ENCODE results near the gene CDH2.

Gene CDH2

GRCh38 chr18:28176948-28177827 lies at the start of gene CDH2:
Gene CDH2 (minus strand): TSS chr18:28177130. CDS start chr18:28177022, 108 bp downstream.
- peak within 1 kb of the TSS; percentile 64 for H3K4me3 ChIP-seq (ENCODE audit: low read depth, low read length)

GRCh38 chr18:28212060-28212459 lies 35.1 kb upstream of the CDH2 start:
- H3K4me3 ChIP-seq (ENCODE audit: low read depth, low read length): no peak overlapping the region

- no peak overlapping the region for H3K4me3 ChIP-seq (ENCODE audit: low read depth, low read length)
These were observed 31.9 kb upstream of the CDH2 start for GRCh38 chr18:28208712-28209265.

GRCh38 chr18:28208268-28208667 lies 31.3 kb upstream of the CDH2 start:
- no peak overlapping the region for H3K4me3 ChIP-seq (ENCODE audit: low read depth, low read length)

DNA sequence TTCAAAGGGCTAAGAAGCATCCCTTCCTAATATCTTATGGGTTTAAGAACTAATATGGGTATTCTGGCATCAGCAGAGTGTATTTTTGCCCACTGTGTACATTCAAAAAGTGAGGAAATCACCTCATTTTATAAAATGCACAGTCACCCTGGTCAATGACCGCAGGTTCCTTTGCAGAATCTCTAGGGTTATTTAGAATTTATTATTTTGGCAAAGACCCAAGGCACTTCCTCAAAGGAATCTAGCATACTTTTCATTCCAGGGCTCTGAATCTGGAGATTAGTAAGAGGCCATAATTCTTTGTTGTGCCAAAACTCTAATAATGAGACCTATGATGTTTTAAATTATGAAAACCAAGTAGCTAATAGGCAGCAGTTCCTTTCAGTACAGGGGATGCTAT lies 27.2 kb upstream of the CDH2 start:
- H3K4me3 ChIP-seq (ENCODE audit: low read depth, low read length): no peak overlapping the region

DNA sequence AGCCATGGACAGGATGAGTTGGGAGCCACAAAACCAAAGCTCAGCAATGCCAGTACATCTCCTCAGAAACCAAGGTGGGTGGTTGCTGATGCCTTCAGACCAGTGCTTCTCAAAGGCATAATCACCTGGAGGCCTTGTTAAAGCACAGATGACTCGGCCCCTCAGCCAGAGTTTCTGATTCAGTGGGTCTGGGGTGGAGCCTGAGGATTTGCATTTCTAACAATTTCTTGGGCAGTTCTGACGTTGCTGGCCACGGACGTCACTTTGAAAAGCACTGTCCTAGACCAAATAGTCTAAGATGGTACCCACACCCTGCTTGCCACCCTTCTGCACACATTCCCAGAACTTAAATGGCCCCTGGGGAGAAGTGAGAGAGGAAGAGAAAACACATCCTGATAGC lies 24.1 kb upstream of the CDH2 start:
- H3K4me3 ChIP-seq (ENCODE audit: low read depth, low read length): no peak overlapping the region

DNA sequence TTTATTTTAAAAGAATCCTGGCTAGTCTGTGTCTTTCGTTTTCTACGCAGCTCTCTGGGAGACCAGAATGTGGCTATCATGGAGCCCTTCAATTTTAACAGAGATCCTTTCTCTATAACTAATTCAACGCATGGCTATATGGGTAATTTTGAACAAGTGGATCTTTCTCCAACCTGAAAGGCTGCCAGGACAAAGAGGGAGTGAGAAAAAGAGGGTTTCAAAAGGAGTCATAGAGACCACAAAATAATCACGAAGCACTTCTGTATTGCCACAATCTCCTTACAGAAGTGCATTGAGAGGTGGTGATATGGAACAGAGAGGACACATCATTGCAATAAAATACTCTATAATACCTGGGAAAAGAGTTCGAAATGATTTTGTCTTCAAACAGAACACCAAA lies 21.7 kb upstream of the CDH2 start:
- H3K4me3 ChIP-seq (ENCODE audit: low read depth, low read length): no peak overlapping the region

GRCh38 chr18:28193177-28193778 lies 16.3 kb upstream of the CDH2 start:
- H3K4me3 ChIP-seq (ENCODE audit: low read depth, low read length): no peak overlapping the region

DNA sequence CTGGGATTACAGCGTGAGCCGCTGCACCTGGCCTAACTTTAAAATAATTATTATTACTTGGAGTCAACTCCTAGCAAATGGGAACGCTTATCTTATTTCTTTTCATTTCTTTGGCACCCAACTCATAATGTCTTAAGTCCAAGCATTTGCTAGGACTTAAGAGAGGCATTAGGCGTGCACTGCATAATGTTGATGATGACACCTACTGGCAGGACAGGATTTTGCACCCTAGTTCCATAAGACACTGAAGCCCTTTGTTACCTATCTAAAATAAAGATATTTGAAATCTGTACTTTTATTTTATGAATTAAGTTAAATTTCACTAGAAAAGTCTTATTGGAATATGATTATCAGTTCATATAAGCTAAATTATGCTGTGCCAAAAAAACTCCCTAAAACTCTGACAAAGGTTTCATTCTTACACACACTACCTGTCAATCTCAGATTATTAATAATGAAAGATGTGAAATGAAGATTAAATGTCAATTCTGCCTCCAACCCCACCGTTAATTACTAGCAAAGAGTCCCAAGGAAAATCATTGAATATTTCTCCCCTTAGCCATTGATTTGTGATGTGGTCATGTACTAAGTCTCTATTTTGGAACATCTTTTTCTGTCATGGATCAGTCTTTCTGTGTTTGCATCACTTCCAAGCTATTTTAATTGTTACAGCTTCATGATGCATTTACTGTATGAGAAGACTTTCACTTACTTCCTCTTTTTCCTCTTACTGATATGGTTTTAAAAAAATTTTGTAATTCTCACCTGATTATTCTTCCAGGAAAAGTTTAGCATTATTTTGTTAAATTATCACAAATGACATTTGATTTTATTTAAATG lies 12.7 kb upstream of the CDH2 start:
- no peak overlapping the region for H3K4me3 ChIP-seq (ENCODE audit: low read depth, low read length)

- no peak overlapping the region for H3K4me3 ChIP-seq (ENCODE audit: low read depth, low read length)
These were observed 8.2 kb upstream of the CDH2 start for GRCh38 chr18:28185121-28185520.

GRCh38 chr18:28183418-28184078 lies 6.6 kb upstream of the CDH2 start:
- no peak overlapping the region for H3K4me3 ChIP-seq (ENCODE audit: low read depth, low read length)

GRCh38 chr18:28181616-28182015 lies 4.7 kb upstream of the CDH2 start:
- no peak overlapping the region for H3K4me3 ChIP-seq (ENCODE audit: low read depth, low read length)

GRCh38 chr18:28178720-28179119 lies 1.8 kb upstream of the CDH2 start:
- peak overlapping the region; percentile 57 for H3K4me3 ChIP-seq (ENCODE audit: low read depth, low read length)

GRCh38 chr18:28177828-28178635 lies 1.1 kb upstream of the CDH2 start:
- peak overlapping the region; percentile 64 for H3K4me3 ChIP-seq (ENCODE audit: low read depth, low read length)

DNA sequence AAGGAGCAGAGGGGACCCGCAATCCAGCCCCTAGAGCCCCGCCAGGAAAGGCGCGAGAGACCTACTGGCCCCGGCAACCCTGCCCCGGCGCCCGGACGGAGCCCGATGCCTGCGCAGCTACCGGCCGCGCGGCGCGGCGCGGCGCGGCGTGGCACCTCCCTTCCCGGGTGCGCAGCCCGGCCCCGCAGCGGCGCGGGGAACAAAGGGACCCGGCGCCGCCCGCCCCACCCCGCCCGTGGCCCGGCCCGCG lies 307 bp downstream of the CDH2 start:
- H3K4me3 ChIP-seq (ENCODE audit: low read depth, low read length): peak overlapping the region; percentile 64

DNA sequence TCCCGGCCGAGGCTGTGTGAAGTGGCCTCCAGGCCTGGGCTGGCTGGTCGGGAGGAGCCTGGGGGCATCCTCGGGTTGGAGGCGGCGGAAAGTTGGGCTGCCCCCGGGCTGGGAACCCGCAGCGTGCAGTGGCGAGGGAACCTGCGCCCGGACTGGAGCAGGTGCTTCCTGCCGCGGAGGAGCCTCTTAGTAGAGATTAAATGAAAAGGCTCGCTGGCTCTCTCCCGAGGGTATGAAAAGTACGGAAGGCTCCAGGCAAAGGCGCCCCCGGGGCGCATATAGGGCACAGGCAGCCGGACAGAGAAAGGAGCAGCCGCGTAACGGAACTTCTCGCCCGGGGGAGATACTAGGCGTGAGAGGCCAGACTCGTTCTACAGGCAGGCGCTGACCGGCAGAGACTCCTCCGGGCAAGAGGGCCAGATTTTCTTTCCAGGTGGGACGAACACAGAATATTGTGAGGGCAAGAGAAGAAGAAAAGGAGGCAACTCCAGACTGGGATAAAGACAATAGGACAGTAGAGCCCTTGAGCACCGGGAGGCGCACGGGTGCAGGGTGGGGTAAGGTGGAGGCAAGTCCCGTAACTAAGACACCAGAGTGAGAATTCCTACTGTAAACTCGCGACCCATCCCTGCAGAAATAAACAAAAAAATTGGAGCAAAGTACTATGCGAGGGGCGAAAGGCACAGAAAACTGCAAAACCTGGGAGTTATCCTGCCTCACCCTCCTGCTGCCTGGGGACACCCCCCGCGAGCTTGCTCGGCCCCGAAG lies 816 bp downstream of the CDH2 start:
- peak overlapping the region; percentile 64 for H3K4me3 ChIP-seq (ENCODE audit: low read depth, low read length)

- peak overlapping the region; percentile 64 for H3K4me3 ChIP-seq (ENCODE audit: low read depth, low read length)
These were observed 1.6 kb downstream of the CDH2 start for GRCh38 chr18:28175150-28175929.

GRCh38 chr18:28174181-28174905 lies 2.6 kb downstream of the CDH2 start:
- no peak overlapping the region for H3K4me3 ChIP-seq (ENCODE audit: low read depth, low read length)
